OCI-M2 (cell line): ENCODE data around the gene FOXD4L6.
"Not testable (repeated sequence)": the region's sequence is repeated elsewhere in the genome, so short reads cannot be mapped to it uniquely, and the experiment has no call there.

Experiments used
- DNase-seq: peaks from one replicate; lab custom pipeline; 2025; ENCODE audit not compliant: unreplicated experiment; lab: John Stamatoyannopoulos, UW

The FOXD4L6 gene

GRCh38 chr9:41128581-41128980 lies at the start of gene FOXD4L6:
Gene FOXD4L6 (minus strand): TSS chr9:41128681. CDS start chr9:41128383, 298 bp downstream.
- DNase-seq = not testable (repeated sequence)

GRCh38 chr9:41174994-41175393 lies 46.5 kb upstream of the FOXD4L6 start:
- DNase-seq = not testable (repeated sequence)

GRCh38 chr9:41150116-41150515 lies 21.6 kb upstream of the FOXD4L6 start:
- DNase-seq = not testable (repeated sequence)

- not testable (repeated sequence) for DNase-seq
Observed at GRCh38 chr9:41141878-41142277, 13.4 kb upstream of the FOXD4L6 start.

- not testable (repeated sequence) for DNase-seq
Observed at GRCh38 chr9:41126746-41127446, 1.6 kb downstream of the FOXD4L6 start.

- not testable (repeated sequence) for DNase-seq
Observed at GRCh38 chr9:41125936-41126335, 2.5 kb downstream of the FOXD4L6 start.

- not testable (repeated sequence) for DNase-seq
Observed at GRCh38 chr9:41125109-41125658, 3.3 kb downstream of the FOXD4L6 start.

GRCh38 chr9:41124250-41125108 lies 4.0 kb downstream of the FOXD4L6 start:
- not testable (repeated sequence) for DNase-seq

GRCh38 chr9:41123812-41124211 lies 4.7 kb downstream of the FOXD4L6 start:
- not testable (repeated sequence) for DNase-seq

GRCh38 chr9:41123396-41123795 lies 5.1 kb downstream of the FOXD4L6 start:
- DNase-seq = not testable (repeated sequence)

GRCh38 chr9:41120696-41121095 lies 7.8 kb downstream of the FOXD4L6 start:
- not testable (repeated sequence) for DNase-seq

- DNase-seq = not testable (repeated sequence)
Observed at GRCh38 chr9:41119719-41120118, 8.8 kb downstream of the FOXD4L6 start.

- DNase-seq = not testable (repeated sequence)
Observed at GRCh38 chr9:41119311-41119710, 9.2 kb downstream of the FOXD4L6 start.

- DNase-seq = not testable (repeated sequence)
Observed at GRCh38 chr9:41113348-41113747, 15.1 kb downstream of the FOXD4L6 start.

GRCh38 chr9:41111414-41111813 lies 17.1 kb downstream of the FOXD4L6 start:
- DNase-seq = not testable (repeated sequence)

GRCh38 chr9:41110913-41111312 lies 17.6 kb downstream of the FOXD4L6 start:
- not testable (repeated sequence) for DNase-seq

GRCh38 chr9:41109253-41109652 lies 19.2 kb downstream of the FOXD4L6 start:
- DNase-seq = not testable (repeated sequence)

GRCh38 chr9:41108816-41109215 lies 19.7 kb downstream of the FOXD4L6 start:
- DNase-seq = not testable (repeated sequence)

GRCh38 chr9:41106472-41107116 lies 21.9 kb downstream of the FOXD4L6 start:
- not testable (repeated sequence) for DNase-seq

- DNase-seq = not testable (repeated sequence)
Observed at GRCh38 chr9:41105557-41106253, 22.8 kb downstream of the FOXD4L6 start.
